Measurements from ENCODE around the gene PLEKHA6. TPM values are rescaled to one million over a fixed set of nuclear protein-coding genes. Genes with fewer than 3 reads are reported as not detected.
A peak's percentile ranks its signal among the peaks of the same experiment; 100 is the strongest.

PLEKHA6 gene
- total RNA-seq, 2 donors from 2014 or later: 18.1 to 25.7 TPM

GRCh38 chr1:204216236-204216635 lies 143.5 kb downstream of the PLEKHA6 start:
- Histone ChIP-seq H3K36me3 (no peaks in the 10 kb centered on the region), H3K4me3 (no peak overlapping the region), H3K27me3 (no peaks in the 10 kb centered on the region), H3K4me1 (peaks cover 0 to 9% of the 10 kb centered on the region in 2 donors), H3K27ac (no peak overlapping the region), H3K9me3 (no peaks in the 10 kb centered on the region)
- no peak for TF ChIP-seq CTCF (IDR thresholded peaks at IDR 0.05)
- no peak for DNase-seq (ENCODE audit: low spot score)

GRCh38 chr1:204213668-204214662 lies 145.8 kb downstream of the PLEKHA6 start, which contains the start of gene GOLT1A:
TSS of gene GOLT1A (minus strand) at chr1:204213988. CDS start at chr1:204213906, 82 bp downstream.
- peak; percentile 75 for DNase-seq (ENCODE audit: low spot score)
- H3K27ac ChIP-seq: no peak within 1 kb of the TSS
- H3K9me3 ChIP-seq: no peaks in the 10 kb centered on the region
- peak; percentile 54 to 81 for TF ChIP-seq CTCF (IDR thresholded peaks at IDR 0.05)
- H3K4me1 ChIP-seq: peaks cover 0 to 9% of the 10 kb centered on the region in 2 donors
- no peaks in the 10 kb centered on the region for H3K36me3 ChIP-seq
- no peaks in the 10 kb centered on the region for H3K27me3 ChIP-seq
- peak within 1 kb of the TSS in 1 of 2 donors; percentile 29 for H3K4me3 ChIP-seq

- no peaks in the 10 kb centered on the region for H3K9me3 ChIP-seq
- no peak for DNase-seq (ENCODE audit: low spot score)
- H3K4me1 ChIP-seq: peaks cover 0 to 9% of the 10 kb centered on the region in 2 donors
- no peak overlapping the region for H3K27ac ChIP-seq
- H3K36me3 ChIP-seq: no peaks in the 10 kb centered on the region
- TF ChIP-seq CTCF (IDR thresholded peaks at IDR 0.05): no peak
- no peak overlapping the region for H3K4me3 ChIP-seq
- H3K27me3 ChIP-seq: no peaks in the 10 kb centered on the region
These were observed 147.0 kb downstream of the PLEKHA6 start for GRCh38 chr1:204212715-204213114.

- no peaks in the 10 kb centered on the region for H3K9me3 ChIP-seq
- H3K36me3 ChIP-seq: no peaks in the 10 kb centered on the region
- no peak for DNase-seq (ENCODE audit: low spot score)
- no peak for TF ChIP-seq CTCF (IDR thresholded peaks at IDR 0.05)
- H3K4me1 ChIP-seq: peaks cover 0 to 9% of the 10 kb centered on the region in 2 donors
- H3K27me3 ChIP-seq: no peaks in the 10 kb centered on the region
- H3K27ac ChIP-seq: no peak overlapping the region
- H3K4me3 ChIP-seq: no peak overlapping the region
These were observed 148.7 kb downstream of the PLEKHA6 start for GRCh38 chr1:204211046-204211445.

- H3K27ac ChIP-seq: no peak overlapping the region
- H3K4me3 ChIP-seq: no peak overlapping the region
- H3K27me3 ChIP-seq: no peaks in the 10 kb centered on the region
- no peaks in the 10 kb centered on the region for H3K4me1 ChIP-seq
- H3K36me3 ChIP-seq: no peaks in the 10 kb centered on the region
- peak; percentile 68 to 92 for TF ChIP-seq CTCF (IDR thresholded peaks at IDR 0.05)
- H3K9me3 ChIP-seq: no peaks in the 10 kb centered on the region
- DNase-seq (ENCODE audit: low spot score): peak; percentile 66
These were observed 152.6 kb downstream of the PLEKHA6 start for GRCh38 chr1:204207136-204207616.
